ENCODE results near the gene OLFM1.

The OLFM1 gene

GRCh38 chr9:135045928-135046738 is 41.3 kb upstream of the OLFM1 start:
- TF ChIP-seq TAF1 (IDR thresholded peaks at IDR 0.05; ENCODE audit: borderline replicate concordance, insufficient read depth, low read length), result no peak
- TF ChIP-seq FOXP2 (optimal IDR thresholded peaks at IDR 0.05; ENCODE audit: borderline replicate concordance, extremely low read depth, extremely low read length, insufficient read depth), result no peak
- TF ChIP-seq POLR2AphosphoS5 (IDR thresholded peaks at IDR 0.05; ENCODE audit: low read depth, low read length), result no peak
- TF ChIP-seq SIN3A (IDR thresholded peaks at IDR 0.05; ENCODE audit: borderline replicate concordance, insufficient read depth, low read length), result no peak
- no peak for TF ChIP-seq REST (IDR thresholded peaks at IDR 0.05; ENCODE audit: insufficient read depth in 1 of 2, low read depth in 2 of 2, low read length in 2 of 2)

GRCh38 chr9:135046739-135047350 is 40.6 kb upstream of the OLFM1 start:
- no peak for TF ChIP-seq SIN3A (IDR thresholded peaks at IDR 0.05; ENCODE audit: borderline replicate concordance, insufficient read depth, low read length)
- no peak for TF ChIP-seq FOXP2 (optimal IDR thresholded peaks at IDR 0.05; ENCODE audit: borderline replicate concordance, extremely low read depth, extremely low read length, insufficient read depth)
- no peak for TF ChIP-seq POLR2AphosphoS5 (IDR thresholded peaks at IDR 0.05; ENCODE audit: low read depth, low read length)
- no peak for TF ChIP-seq REST (IDR thresholded peaks at IDR 0.05; ENCODE audit: insufficient read depth in 1 of 2, low read depth in 2 of 2, low read length in 2 of 2)
- TF ChIP-seq TAF1 (IDR thresholded peaks at IDR 0.05; ENCODE audit: borderline replicate concordance, insufficient read depth, low read length), result no peak

GRCh38 chr9:135047521-135047920 is 39.9 kb upstream of the OLFM1 start:
- TF ChIP-seq FOXP2 (optimal IDR thresholded peaks at IDR 0.05; ENCODE audit: borderline replicate concordance, extremely low read depth, extremely low read length, insufficient read depth) (no peak), REST (IDR thresholded peaks at IDR 0.05; ENCODE audit: insufficient read depth in 1 of 2, low read depth in 2 of 2, low read length in 2 of 2) (no peak), POLR2AphosphoS5 (IDR thresholded peaks at IDR 0.05; ENCODE audit: low read depth, low read length) (no peak)

GRCh38 chr9:135048046-135048757 is 39.3 kb upstream of the OLFM1 start:
- no peak for TF ChIP-seq FOXP2 (optimal IDR thresholded peaks at IDR 0.05; ENCODE audit: borderline replicate concordance, extremely low read depth, extremely low read length, insufficient read depth)
- TF ChIP-seq SIN3A (IDR thresholded peaks at IDR 0.05; ENCODE audit: borderline replicate concordance, insufficient read depth, low read length), result no peak
- TF ChIP-seq TAF1 (IDR thresholded peaks at IDR 0.05; ENCODE audit: borderline replicate concordance, insufficient read depth, low read length), result no peak
- no peak for TF ChIP-seq REST (IDR thresholded peaks at IDR 0.05; ENCODE audit: insufficient read depth in 1 of 2, low read depth in 2 of 2, low read length in 2 of 2)
- TF ChIP-seq POLR2AphosphoS5 (IDR thresholded peaks at IDR 0.05; ENCODE audit: low read depth, low read length), result no peak

All from PFSK-1 (cell line).